Panc1 (cell line): ENCODE data around the gene MEGF6.

ENCODE experiments used
- POLR2AphosphoS5 ChIP-seq: IDR thresholded peaks from 2 replicates; pipeline ENCODE4 v1.6.1; 2012; ENCODE audit warnings: mild to moderate bottlenecking, low read depth, low read length, moderate library complexity
- SIN3A ChIP-seq: IDR thresholded peaks from 2 replicates; pipeline ENCODE4 v1.6.1; 2012; ENCODE audit warnings: low read depth, mild to moderate bottlenecking, low read length, moderate library complexity, borderline replicate concordance; ENCODE audit not compliant: insufficient read depth
- TCF7L2 ChIP-seq: IDR thresholded peaks from 2 replicates; pipeline ENCODE4 v1.6.1; 2011; ENCODE audit warnings: mild to moderate bottlenecking, low read depth, low read length, inconsistent platforms
- TF ChIP-seq, protein P1 (sequence below): fragments of 450-650 bp; IDR thresholded peaks from 2 replicates; pipeline ENCODE4 v1.5.1; 2017; ENCODE audit warnings: mild to moderate bottlenecking
- TF ChIP-seq, protein P2 (sequence below), 2 experiments: IDR thresholded peaks; 2 replicates each; pipeline ENCODE4 v1.6.1; 2011 to 2012; ENCODE audit warnings: low read depth in 2 of 2, control low read depth in 1 of 2, low read length in 1 of 2, mild to moderate bottlenecking in 1 of 2, moderate library complexity in 1 of 2; ENCODE audit not compliant: insufficient read depth in 1 of 2

DNA sequence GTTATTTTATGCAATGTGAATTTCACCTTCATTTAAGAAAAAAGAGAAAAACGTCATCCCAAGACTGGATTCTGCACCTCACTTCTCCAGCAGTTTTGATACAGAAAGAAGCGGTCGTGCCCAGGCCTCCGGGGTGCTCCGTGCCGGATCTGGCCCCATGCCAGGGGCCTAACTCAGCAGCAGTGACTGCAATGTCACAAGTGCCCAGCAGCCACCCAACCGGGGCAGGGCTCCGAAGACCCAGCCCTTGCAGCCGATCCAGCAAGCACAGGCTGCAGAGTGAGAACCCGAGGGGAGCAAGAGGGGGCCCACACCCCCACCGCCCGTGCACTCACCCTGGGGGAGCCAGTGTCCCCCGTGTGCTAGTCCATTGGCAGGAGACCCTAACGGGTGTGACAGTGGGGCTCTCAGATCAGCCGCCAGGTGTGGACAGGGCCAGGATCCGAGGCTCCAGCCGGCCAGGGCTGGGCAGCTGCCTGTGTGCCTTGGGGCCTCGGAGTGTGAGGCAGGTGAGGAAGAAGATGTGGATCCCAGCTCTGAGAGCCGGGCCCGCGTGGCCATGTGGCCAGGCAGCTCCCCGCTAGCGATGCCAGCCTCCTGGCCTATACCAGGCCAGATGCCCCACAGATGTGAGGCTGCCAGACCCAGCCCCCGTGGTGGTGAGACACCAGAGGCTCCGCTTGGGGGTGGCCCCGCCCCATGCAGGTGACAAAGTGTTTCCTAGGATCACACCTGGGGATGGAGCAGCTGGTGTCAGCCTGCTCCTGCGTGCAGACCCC is 60.6 kb downstream of the MEGF6 start:
- TF ChIP-seq, protein P1, sequence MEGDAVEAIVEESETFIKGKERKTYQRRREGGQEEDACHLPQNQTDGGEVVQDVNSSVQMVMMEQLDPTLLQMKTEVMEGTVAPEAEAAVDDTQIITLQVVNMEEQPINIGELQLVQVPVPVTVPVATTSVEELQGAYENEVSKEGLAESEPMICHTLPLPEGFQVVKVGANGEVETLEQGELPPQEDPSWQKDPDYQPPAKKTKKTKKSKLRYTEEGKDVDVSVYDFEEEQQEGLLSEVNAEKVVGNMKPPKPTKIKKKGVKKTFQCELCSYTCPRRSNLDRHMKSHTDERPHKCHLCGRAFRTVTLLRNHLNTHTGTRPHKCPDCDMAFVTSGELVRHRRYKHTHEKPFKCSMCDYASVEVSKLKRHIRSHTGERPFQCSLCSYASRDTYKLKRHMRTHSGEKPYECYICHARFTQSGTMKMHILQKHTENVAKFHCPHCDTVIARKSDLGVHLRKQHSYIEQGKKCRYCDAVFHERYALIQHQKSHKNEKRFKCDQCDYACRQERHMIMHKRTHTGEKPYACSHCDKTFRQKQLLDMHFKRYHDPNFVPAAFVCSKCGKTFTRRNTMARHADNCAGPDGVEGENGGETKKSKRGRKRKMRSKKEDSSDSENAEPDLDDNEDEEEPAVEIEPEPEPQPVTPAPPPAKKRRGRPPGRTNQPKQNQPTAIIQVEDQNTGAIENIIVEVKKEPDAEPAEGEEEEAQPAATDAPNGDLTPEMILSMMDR: no peak
- TF ChIP-seq POLR2AphosphoS5 (no peak), SIN3A (no peak), TCF7L2 (no peak)
- TF ChIP-seq, protein P2, sequence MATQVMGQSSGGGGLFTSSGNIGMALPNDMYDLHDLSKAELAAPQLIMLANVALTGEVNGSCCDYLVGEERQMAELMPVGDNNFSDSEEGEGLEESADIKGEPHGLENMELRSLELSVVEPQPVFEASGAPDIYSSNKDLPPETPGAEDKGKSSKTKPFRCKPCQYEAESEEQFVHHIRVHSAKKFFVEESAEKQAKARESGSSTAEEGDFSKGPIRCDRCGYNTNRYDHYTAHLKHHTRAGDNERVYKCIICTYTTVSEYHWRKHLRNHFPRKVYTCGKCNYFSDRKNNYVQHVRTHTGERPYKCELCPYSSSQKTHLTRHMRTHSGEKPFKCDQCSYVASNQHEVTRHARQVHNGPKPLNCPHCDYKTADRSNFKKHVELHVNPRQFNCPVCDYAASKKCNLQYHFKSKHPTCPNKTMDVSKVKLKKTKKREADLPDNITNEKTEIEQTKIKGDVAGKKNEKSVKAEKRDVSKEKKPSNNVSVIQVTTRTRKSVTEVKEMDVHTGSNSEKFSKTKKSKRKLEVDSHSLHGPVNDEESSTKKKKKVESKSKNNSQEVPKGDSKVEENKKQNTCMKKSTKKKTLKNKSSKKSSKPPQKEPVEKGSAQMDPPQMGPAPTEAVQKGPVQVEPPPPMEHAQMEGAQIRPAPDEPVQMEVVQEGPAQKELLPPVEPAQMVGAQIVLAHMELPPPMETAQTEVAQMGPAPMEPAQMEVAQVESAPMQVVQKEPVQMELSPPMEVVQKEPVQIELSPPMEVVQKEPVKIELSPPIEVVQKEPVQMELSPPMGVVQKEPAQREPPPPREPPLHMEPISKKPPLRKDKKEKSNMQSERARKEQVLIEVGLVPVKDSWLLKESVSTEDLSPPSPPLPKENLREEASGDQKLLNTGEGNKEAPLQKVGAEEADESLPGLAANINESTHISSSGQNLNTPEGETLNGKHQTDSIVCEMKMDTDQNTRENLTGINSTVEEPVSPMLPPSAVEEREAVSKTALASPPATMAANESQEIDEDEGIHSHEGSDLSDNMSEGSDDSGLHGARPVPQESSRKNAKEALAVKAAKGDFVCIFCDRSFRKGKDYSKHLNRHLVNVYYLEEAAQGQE (IDR thresholded peaks at IDR 0.05; ENCODE audit: insufficient read depth in 1 of 2, low read depth in 2 of 2, low read length in 1 of 2): no peak
